Endometrial microvascular endothelial cells (primary cell): ENCODE measurements around the gene VASN. TPM values are rescaled to one million over a fixed set of nuclear protein-coding genes. Genes with fewer than 3 reads are reported as not detected.
"Not testable (repeated sequence)": the region's sequence is repeated elsewhere in the genome, so short reads cannot be mapped to it uniquely, and the experiment has no call there.

Experiments
- in situ Hi-C: cut with HindIII; loops from 2 replicates; pipeline ENCODE4 v1.10.0; 2017; ENCODE audit warnings: low sequenced_read_pairs, low pct_unique_long_range_greater_than_20kb; ENCODE audit errors: inconsistent ontology term
- total RNA-seq: library from RNA; depleted of rRNA; stranded (reverse); fragments of >200 nt; gene quantifications from one replicate; pipeline ENCODE4 v1.2.3, GENCODE V29; 2015; ENCODE audit errors: inconsistent ontology term

Gene VASN
- total RNA-seq: 0.09 TPM

DNA sequence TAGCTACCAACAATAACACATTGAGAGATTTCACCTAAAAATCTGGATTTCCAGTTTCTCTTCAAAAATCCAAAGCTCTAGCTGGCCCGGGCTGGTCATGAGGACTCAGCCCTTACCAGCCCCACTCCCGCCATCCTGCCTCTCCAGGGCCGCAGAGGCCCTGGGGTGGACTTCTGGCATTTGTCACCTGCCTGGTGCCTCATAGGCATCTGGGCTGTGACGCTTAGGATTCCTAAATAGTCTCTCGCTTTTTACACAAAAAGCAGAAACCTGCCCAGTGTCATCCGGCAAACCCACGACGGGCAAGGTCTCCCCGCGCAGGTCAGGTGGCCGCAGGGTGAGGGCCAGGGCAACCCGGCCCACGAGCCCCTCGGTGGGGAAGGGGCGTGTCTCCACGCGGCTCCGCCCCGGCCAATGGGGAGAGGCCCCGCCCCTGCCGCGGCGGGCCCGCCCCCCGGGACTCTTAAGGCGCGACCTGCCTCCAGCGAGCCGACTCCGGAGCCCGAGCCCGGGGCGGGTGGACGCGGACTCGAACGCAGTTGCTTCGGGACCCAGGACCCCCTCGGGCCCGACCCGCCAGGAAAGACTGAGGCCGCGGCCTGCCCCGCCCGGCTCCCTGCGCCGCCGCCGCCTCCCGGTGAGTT is at the start of gene VASN:
Gene VASN, plus strand, starts transcription at position 492 of the 644 bp plus-strand sequence. CDS start 9,030 bp downstream, outside the sequence.
- in situ Hi-C loops: no loop called here

DNA sequence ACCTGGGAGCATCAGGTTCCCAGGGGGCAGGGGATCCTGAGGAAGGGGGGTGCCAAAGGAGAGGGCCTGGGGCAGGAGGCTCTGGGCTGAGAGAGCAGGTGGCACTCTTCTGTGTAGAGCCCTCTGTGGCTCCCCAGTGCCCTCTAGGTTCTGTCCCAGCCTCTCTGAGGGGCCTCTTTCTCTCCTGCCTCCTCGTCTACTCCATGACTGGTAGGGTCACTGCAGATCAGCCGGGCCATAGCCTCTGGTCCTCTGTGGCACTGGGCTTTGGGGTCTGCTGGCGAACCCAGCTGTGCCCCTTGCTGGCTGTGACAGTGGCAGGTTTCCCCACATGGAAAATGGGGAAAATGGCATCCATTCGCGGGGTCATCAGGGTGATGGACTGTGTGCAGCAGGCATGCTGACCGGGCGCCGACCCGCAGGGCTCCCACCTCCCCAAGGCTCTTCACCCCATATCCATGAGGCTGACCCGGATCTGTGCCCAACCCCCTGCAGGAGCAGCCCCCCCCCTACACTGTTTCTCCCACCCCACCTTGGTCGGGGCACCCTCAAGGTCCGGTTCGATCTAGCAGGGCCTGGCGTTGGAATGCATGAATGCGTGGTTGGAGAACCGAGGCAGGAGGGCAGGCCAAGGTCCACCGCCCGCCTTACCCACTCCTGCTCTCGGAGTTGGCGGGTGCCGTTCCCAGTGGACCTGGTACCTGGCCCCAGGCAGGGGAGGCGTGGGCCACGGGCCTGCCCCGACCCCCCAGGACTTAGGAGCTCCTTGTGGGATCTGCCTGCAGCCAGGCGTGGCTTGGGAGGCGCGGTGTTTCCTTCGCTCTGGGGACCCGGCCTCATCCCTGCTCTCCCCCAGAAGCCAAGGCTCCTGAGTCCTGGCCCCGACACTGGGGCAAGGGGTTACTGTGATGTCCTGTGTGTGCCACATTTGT is 49.3 kb upstream of the VASN start:
- in situ Hi-C loops: no loop called here

DNA sequence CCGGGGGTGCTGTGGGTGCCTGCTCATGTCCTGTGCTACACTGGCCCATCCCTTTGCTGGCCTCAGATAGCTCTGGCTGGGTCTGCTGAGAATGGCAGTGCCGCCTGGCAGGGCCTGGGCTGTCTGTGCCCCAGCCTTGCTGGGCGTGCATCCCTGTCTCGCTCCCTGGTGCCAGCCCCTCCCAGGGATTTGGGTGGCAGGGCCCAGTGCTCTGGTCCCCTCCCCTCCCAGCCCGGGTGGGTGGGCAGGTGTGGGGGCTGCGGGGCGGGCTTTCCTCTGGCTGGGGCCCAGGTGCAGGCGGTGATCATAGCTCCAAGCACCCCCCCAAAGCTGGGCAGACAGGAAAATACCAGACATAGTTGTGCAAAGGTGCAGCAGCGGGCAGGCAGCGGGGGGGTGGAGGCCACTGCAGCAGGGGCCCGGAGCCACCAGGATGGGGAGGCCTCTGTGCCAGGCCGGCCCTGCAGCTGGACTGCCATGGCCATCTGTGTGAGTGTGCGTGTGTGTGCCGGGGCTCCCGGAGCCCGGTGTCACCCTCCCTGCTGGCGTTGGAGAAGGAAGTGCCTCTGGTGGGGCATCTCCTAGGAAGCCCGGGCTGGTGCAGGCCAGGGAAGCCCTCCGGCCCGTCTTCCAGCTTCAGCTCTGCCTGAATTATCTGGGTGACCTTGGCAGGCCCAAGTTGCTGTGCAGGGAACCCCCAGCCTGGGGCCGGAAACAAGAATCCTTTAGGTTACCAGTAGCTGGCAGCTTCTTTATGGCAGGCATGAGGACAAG is 48.4 kb upstream of the VASN start:
- in situ Hi-C loops: no loop called here

DNA sequence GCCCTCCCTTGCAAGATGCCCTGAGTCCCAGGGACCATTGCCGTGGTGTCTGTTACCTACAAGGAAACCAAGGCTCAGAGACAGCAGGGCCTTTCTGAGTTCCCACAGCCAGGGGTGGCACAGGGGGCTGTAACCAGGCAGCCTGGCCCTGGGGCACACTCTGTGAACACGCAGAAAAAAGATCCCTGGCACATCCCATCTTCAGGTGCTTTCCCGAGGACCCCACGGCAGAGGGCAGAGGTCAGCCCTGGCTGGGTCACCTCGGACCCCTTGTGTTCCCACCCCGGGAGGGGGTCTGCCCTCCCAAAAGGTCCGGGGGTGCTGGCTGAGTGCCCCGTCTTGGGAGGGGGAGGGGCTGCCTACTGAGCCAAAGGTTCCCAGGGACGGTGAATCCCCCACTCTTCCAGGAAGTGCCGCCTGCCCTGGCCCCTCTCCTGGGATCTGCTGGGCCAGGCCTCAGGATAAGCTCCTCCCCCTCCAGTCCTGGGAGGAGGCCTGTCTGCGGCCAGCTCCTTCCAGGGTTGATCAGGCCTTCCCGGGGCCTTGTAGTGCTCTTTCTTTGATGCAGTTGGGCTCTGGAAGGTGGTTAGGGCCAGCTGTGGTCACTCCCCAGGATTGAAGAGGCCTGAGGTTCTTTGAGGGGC is 47.7 kb upstream of the VASN start:
- in situ Hi-C loops: no loop called here

DNA sequence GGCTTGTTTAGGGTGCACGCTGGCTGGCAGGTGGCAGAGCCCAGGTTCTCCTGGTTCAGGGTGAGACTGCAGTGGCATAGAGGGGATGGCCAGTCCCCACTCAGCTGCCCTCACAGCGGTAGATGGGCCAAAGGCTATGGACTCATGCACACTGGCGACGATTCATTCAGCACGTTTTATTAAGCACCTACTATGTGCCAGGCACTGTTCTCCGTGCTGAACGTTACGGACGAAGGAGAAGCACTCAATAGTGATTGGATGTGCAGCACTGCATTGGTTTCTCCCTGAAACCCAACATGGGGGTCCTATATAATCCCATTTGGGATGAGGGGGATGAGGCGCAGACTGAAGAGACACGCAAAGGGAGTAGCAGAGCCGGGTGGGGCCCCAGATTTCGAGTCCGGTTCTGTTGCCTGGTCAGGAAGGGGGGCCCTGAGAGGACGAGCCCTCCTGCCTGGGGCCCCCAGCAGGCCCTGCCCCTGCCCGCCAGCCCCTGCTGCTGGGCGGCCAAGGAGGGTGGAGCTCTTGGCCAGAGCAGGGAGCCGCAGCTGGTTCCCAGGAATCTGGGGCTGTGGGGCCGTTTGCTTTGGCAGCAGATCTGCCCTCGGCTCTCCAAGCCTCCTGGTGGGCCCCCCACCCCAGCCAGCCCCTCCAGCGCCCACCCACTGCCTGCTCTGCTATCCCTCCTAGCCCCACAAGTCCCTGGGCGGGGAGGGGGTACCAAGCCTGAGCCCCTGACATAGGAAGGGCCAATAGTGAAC is 47.0 kb upstream of the VASN start:
- in situ Hi-C loops: no loop called here

DNA sequence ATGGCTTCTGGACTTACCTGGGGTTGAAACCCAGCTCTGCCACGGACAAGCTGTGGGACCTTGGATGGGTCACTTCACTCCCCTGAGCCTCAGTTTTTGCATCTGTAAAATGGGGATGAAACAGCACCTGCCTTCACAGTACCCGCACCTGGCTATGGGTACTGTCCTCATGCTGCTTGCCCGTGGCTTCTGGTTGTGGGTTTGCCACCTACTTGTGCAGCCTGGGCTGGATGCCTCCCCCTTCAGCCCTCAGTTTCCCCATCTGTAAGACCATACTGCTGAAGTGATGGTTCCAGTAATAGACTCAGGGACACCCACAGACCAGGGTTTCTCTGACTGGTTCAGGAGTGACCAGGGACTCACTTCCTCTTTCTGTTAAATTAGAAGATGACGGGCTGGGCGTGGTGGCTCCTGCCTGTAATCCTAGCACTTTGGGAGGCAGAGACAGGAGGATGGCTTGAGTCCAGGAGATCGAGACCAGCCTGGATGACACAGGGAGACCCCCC is 46.3 kb upstream of the VASN start:
- in situ Hi-C loops: no loop called here

DNA sequence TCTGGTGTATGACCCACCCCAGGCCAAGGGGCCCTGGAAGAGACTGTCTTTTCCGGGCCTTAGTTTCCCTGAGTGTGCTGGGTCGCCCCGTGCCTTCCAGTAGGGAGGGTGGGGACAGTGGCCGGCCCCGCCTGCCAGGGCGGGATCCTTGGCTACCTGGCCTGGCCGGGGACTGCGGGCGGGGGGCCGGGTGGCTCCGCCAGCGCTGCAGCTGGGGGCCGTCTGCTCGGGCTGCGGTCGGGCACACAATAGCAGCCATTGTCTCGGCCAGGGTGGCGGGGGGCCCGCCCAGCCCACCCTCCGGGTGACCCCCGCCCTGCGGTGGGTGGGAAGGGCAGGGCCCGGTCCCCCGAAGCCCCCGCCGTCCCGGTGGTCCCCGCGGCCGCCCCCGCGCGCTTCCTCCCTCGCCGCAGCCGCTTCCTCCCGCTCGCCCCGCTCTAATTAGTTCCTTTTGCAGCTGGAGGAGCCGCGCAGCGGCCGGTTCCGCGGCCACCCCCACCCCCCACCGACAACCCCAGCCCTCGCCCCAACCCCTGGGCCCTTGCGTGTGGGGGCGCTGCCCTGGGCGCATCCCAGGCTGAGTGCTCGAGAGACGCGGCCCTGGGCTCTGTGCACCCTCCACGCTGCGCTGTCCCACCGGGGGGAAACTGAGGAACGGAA is 44.1 kb upstream of the VASN start:
- in situ Hi-C loops: no loop called here

DNA sequence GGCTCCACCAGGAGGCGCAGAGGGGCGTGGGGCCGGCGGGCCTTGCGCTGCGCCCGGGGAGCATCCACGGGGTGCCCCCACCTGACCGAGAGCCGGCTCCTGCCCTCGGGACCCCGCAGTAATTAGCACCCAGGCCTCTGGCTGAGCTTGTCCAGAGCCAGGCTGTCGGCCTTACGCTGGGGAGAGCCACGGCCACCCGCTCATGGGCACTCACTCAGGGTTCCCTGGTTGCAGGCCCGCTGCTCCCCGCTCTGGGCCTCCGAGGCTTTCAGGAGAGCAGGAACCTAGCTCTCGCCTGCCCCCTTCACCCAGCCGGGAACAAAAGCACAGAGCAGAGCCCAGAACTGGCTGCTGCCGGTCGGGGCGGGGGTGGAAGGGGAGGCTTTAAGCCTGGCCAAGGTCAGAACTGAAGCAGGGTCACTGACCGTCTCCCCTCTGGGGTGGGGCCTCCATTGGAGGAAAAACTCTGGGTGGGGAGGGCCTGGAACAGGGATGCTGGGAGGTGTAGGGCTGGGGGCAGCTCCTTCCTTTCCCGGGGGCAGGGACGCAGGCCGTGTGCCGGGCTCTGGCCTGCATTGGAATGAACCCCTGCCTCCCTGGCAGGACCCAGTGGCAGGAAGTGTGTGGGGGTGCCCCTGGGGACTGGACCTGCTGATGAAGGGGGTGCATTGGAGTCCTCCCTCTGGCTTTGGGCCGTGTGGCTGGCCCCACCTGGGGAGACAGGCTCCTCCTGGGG is 43.4 kb upstream of the VASN start:
- in situ Hi-C loops: no loop called here

DNA sequence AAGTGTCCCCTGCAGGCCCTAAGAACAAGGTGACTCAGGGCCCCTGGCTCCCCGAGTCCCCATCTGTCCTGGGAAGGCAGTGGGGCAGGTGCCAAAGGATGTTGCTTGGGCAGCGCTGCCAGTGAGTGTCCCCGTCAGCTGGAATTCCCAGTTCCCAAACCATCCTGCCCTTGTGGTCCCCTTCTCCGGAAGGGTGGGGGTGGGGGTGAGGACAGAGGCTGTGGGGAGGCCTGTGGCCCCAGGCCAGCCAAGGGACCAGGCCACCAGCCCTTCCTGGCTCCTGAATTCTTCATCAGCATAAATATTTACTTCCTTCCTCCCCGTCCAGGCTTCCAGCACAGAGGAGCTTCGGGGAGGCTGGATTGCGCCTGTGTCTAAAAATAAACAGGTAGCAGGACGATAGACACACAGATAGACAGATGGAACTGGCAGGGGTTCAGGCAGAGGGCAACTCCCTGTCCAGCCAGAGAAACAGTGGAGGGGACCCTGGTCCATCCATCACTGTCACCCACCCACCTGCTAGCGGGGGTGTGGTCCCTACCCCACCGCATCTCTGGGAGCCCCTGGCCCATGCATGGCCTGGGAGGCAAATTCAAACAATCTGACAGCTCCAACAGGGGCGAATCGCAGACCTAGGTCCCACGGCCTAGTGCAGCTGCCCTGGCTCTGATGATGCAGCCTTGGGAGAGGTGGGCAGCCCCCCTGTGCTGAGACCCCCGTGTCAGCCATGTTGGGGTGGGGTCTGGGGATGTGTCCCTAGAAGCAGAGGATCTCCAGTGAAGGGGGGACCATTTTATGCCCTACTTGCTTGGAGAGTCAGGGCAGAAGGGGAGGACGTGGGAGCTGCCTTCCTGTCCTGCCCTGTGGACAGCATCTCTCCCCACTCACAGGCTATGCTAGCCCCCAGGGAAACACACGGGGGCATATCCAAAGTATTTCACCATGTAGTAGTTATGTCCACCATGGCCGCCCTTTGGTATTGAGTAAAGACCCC is 42.6 kb upstream of the VASN start:
- in situ Hi-C loops: no loop called here

DNA sequence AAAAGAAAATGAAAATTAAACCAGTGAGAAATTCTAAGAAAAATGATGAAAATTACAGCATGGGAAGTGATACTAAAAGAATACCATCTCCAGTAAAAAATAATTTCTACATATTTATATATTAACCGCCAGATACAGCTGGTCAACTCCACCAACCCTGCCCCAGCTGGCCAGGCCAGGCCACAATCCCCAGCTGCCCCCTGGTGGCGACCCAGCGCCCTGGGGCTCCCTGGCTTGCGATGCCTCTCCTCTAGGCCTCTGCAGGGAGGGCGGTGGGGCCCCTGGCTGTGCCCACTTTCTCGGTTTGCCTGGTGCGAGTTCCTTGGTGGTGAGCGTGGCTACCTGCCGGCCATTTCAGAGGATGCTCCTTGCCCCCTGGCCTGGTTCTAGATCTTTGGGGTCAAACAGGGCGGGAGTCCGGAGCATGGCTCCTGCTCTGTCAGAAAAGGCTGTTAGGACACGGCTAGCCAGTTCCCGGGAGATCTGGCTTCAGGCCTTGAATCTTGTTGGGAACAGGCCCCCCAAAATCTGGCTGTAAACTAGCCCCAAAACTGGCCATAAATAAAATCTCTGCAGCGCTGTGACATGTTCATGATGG is 41.3 kb upstream of the VASN start:
- in situ Hi-C loops: no loop called here

DNA sequence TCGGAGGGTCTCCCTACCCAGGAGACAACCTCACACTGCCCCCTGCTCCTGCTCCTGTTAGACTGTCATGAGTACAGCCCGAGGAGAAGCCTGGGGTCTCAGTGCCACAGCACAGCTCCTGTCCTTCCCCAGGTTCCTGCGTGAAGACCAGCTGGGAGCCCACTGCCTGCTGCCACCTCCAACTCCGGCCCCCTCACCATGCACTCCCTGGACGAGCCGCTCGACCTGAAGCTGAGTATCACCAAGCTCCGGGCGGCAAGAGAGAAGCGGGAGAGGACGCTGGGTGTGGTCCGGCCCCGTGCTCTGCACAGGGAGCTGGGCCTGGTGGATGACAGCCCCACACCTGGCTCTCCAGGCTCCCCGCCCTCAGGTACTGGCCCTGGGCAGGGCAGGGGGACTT is 39.6 kb upstream of the VASN start:
- in situ Hi-C loops: no loop called here

DNA sequence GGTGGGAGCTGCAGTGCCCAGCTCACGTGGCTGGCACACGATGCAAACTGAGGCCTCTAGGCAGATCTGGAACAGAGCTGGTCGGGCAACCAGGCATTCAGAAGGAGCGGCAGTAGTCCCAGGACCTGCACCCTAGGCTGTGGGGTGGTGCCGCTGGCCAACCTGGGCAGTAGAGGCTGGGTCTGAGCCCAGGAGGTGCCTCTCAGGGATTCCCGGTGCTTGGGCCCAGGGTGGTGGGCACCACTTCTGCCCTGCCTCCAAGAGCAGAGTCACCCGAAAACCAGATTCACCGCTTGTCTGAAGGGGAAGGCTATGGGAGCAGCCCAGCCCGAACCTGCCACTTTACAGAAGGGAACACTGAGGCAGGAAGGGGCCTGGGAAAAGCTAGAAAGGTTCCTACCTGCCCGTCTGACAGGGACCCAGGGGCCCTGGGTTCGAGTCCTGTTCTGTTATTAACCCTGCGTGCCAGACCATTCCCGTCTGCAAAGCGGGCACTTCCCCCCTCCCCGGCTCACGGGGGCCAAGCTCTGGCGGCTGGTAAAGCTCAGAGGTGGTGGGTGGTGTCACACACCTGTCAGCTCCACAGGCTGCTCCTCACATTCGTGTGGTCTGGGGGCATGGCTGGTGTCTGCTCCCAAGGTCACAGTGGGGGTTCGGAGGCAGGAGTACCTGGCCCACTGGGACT is 38.9 kb upstream of the VASN start:
- in situ Hi-C loops: no loop called here

DNA sequence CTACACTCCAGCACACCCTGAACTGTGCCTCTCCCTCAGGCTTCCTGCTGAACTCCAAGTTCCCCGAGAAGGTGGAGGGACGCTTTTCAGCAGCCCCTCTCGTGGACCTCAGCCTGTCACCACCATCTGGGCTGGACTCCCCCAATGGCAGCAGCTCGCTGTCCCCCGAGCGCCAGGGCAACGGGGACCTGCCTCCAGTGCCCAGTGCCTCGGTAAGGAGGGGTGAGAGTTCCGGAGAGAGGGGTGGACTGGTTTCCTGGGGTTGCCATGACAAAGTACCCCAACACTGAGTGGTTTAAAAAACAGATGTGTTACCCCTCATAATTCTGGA is 38.4 kb upstream of the VASN start:
- in situ Hi-C loops: no loop called here

DNA sequence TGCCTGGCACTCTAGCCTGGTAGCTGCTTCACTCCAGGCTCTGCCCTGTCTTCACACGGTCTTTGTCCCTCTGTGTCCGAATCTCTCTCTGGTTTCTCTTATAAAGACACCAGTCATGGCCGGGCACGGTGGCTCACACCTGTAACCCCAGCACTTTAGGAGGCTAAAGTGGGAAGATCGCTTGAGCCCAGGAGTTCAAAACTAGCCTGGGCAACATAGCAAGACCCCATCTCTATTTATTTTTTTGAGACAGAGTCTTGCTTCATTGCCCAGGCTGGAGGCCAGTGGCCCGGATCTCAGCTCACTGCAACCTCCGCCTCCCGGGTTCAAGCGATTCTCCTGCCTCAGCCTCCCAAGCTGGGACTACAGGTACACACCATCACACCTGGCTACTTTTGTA is 37.9 kb upstream of the VASN start:
- in situ Hi-C loops: not testable (repeated sequence)
